Neural progenitor cell (in vitro differentiated cells): ENCODE data around the gene PLIN5. TPM values are rescaled to one million over a fixed set of nuclear protein-coding genes. Genes with fewer than 3 reads are reported as not detected.

Experiments used
- DNase-seq: peaks from one replicate; pipeline ENCODE4 v3.0.0-alpha.2; 2016; ENCODE audit warnings: low spot score
- H2AFZ ChIP-seq: fragments of 200-600 bp; sonication (generic); replicated peaks from 2 replicates; pipeline ENCODE4 v1.6.1; 2016; ENCODE audit warnings: antibody characterized with exemption
- H3F3A ChIP-seq: fragments of 200-600 bp; sonication (generic); 2 replicates; pipeline ENCODE4 v1.6.1; 2016; ENCODE audit warnings: antibody characterized with exemption, low read depth
- H3K27ac ChIP-seq: fragments of 200-600 bp; sonication (generic); 2 replicates; pipeline ENCODE4 v1.5.1; 2016; ENCODE audit warnings: mild to moderate bottlenecking
- H3K27me3 ChIP-seq: fragments of 200-600 bp; sonication (generic); 2 replicates; pipeline ENCODE4 v1.6.1; 2016; ENCODE audit warnings: mild to moderate bottlenecking, moderate library complexity
- H3K36me3 ChIP-seq: fragments of 200-600 bp; sonication (generic); 2 replicates; pipeline ENCODE4 v1.5.1; 2016
- H3K4me1 ChIP-seq: fragments of 200-600 bp; sonication (generic); 2 replicates; pipeline ENCODE4 v1.6.1; 2016; ENCODE audit warnings: mixed run types
- H3K4me2 ChIP-seq: fragments of 200-600 bp; sonication (generic); 2 replicates; pipeline ENCODE4 v1.6.1; 2016
- H3K4me3 ChIP-seq: fragments of 200-600 bp; sonication (generic); 2 replicates; pipeline ENCODE4 v1.5.1; 2016
- H3K79me2 ChIP-seq: fragments of 200-600 bp; sonication (generic); 2 replicates; pipeline ENCODE4 v1.6.1; 2016; ENCODE audit warnings: low read depth
- H3K9ac ChIP-seq: fragments of 200-600 bp; sonication (generic); 2 replicates; pipeline ENCODE4 v1.6.1; 2016
- H3K9me3 ChIP-seq: fragments of 200-600 bp; sonication (generic); 2 replicates; pipeline ENCODE4 v1.5.1; 2016; ENCODE audit warnings: low read depth
- H4K20me1 ChIP-seq: fragments of 200-600 bp; sonication (generic); 2 replicates; pipeline ENCODE4 v1.6.1; 2016; ENCODE audit warnings: low read depth
- H3K27ac Mint-ChIP-seq: 3 replicates; pipeline ENCODE4 v1.8.0; 2021; ENCODE audit warnings: mixed read lengths
- H3K27me3 Mint-ChIP-seq: 2 replicates; pipeline ENCODE4 v1.8.0; 2022; ENCODE audit warnings: low read depth, mild to moderate bottlenecking, inconsistent platforms, moderate library complexity, mixed read lengths; ENCODE audit not compliant: insufficient read depth
- H3K36me3 Mint-ChIP-seq: 3 replicates; pipeline ENCODE4 v1.8.0; 2021; ENCODE audit warnings: mixed read lengths
- H3K4me1 Mint-ChIP-seq: 3 replicates; pipeline ENCODE4 v1.8.0; 2021; ENCODE audit warnings: mixed read lengths
- H3K4me3 Mint-ChIP-seq: 3 replicates; pipeline ENCODE4 v1.8.0; 2021; ENCODE audit warnings: mild to moderate bottlenecking, moderate library complexity, mixed read lengths
- H3K9me3 Mint-ChIP-seq: 3 replicates; pipeline ENCODE4 v1.8.0; 2020; ENCODE audit warnings: mixed read lengths
- EZH2 ChIP-seq: fragments of 200-600 bp; sonication (generic); IDR thresholded peaks from 2 replicates; pipeline ENCODE4 v1.6.1; 2017; ENCODE audit warnings: antibody characterized with exemption, mild to moderate bottlenecking, moderate library complexity
- EZH2phosphoT487 ChIP-seq: fragments of 200-600 bp; sonication (generic); IDR thresholded peaks from 2 replicates; pipeline ENCODE4 v1.6.1; 2017; ENCODE audit warnings: antibody characterized with exemption
- total RNA-seq: library from RNA; depleted of rRNA; stranded (reverse); fragments of >200 nt; gene quantifications from 2 replicates; pipeline ENCODE4 v1.2.3, GENCODE V29; 2015; ENCODE audit warnings: low replicate concordance
- TF ChIP-seq, protein P1 (sequence below): fragments of 200-600 bp; sonication (generic); IDR thresholded peaks from 2 replicates; pipeline ENCODE4 v1.5.1; 2017; ENCODE audit warnings: antibody characterized with exemption, mild to moderate bottlenecking

PLIN5 gene
- total RNA-seq, 1 donor from 2014 or later: 1.2 TPM

DNA sequence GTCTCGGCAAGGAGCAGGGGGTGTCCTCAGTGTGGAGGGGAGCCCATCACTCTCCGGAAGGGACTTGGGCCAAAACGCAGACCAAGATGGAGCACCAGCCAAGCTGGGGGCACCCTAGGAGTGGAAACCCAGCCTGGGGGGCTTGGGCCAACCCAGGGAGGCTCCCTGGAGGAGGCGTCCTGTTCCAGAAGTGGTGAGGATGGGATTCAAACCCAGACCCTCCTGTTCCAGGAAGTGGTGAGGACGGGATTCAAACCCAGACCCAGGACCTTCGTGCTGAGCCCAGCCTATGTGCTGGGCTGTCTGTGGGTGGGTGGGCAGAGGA, 15.9 kb downstream of the PLIN5 start:
- Histone ChIP-seq H3K4me2 (no peak overlapping the region), H3K27ac (no peak overlapping the region), H3K4me1 (peaks cover 6% of the 10 kb centered on the region), H3K9me3 (no peaks in the 10 kb centered on the region), H3F3A (no peaks in the 10 kb centered on the region), H3K36me3 (no peaks in the 10 kb centered on the region), H3K4me3 (no peak overlapping the region), H3K9ac (no peak overlapping the region), H3K27me3 (peaks cover 22% of the 10 kb centered on the region), H2AFZ (no peak overlapping the region), H3K79me2 (no peaks in the 10 kb centered on the region), H4K20me1 (peaks cover 3% of the 10 kb centered on the region)
- Mint-ChIP-seq H3K36me3 (no peaks in the 10 kb centered on the region), H3K4me3 (no peak overlapping the region), H3K9me3 (peaks cover 3% of the 10 kb centered on the region), H3K27me3 (peaks cover 18% of the 10 kb centered on the region), H3K4me1 (peaks cover 3% of the 10 kb centered on the region), H3K27ac (no peak overlapping the region)
- no peak for DNase-seq
- TF ChIP-seq, protein P1, sequence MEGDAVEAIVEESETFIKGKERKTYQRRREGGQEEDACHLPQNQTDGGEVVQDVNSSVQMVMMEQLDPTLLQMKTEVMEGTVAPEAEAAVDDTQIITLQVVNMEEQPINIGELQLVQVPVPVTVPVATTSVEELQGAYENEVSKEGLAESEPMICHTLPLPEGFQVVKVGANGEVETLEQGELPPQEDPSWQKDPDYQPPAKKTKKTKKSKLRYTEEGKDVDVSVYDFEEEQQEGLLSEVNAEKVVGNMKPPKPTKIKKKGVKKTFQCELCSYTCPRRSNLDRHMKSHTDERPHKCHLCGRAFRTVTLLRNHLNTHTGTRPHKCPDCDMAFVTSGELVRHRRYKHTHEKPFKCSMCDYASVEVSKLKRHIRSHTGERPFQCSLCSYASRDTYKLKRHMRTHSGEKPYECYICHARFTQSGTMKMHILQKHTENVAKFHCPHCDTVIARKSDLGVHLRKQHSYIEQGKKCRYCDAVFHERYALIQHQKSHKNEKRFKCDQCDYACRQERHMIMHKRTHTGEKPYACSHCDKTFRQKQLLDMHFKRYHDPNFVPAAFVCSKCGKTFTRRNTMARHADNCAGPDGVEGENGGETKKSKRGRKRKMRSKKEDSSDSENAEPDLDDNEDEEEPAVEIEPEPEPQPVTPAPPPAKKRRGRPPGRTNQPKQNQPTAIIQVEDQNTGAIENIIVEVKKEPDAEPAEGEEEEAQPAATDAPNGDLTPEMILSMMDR: no peak
- TF ChIP-seq EZH2 (no peak), EZH2phosphoT487 (no peak)

DNA sequence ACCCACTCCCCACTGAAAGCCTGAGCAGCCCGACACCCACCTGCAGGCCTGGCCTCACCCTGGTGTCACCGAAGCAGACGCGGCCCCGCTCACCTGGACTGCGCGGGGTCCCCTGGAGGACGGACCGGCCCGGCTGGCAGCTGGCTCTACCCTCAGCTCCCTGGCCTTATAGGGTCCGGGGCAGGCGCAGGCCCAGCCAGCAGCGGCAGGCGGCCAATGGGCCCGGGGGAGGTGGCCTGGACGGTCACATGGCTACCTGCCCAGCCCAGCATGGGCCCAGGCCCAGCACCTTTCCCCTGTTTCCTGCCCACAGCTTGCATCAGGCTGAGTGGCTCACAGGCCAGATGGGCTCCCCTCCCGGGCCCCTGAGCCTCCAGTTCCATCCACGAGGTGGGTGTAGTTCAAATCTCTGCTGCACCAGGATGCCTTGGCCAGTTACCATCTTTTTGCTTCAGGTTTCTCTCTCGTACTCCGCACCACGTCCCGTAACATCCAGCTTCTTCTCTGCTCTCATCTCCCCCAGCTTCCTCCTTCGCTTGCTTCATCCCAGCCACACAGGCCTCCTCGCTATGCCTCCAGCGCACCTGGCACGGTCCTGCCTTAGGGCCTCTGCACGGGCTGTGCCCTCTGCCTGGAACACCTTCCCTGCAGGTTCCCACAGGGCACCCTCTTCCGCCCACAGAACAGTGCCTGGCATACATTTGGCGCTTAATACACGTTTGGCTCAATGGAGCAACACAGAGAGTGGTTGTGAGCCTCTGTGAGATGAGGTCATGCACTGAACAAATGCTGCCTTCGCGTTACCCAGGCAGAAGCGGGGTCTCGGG, 16.5 kb downstream of the PLIN5 start, which contains the start of gene PLIN4:
PLIN4 (minus strand) TSS at position 142 of the 827 bp plus-strand sequence. CDS start 214 bp downstream, outside the sequence.
- Mint-ChIP-seq H3K27me3 (peaks cover 18% of the 10 kb centered on the region), H3K4me1 (peaks cover 3% of the 10 kb centered on the region), H3K27ac (peak within 1 kb of the TSS; percentile 17), H3K4me3 (peak within 1 kb of the TSS; percentile 68), H3K9me3 (peaks cover 3% of the 10 kb centered on the region), H3K36me3 (no peaks in the 10 kb centered on the region)
- Histone ChIP-seq H3K4me1 (peaks cover 6% of the 10 kb centered on the region), H3K4me3 (no peak within 1 kb of the TSS), H3K36me3 (no peaks in the 10 kb centered on the region), H3K79me2 (no peaks in the 10 kb centered on the region), H3K9ac (no peak within 1 kb of the TSS), H3K9me3 (no peaks in the 10 kb centered on the region), H3K27ac (no peak within 1 kb of the TSS), H2AFZ (no peak within 1 kb of the TSS), H4K20me1 (peaks cover 3% of the 10 kb centered on the region), H3K4me2 (no peak within 1 kb of the TSS), H3K27me3 (peaks cover 22% of the 10 kb centered on the region), H3F3A (no peaks in the 10 kb centered on the region)
- TF ChIP-seq, protein P1: no peak
- TF ChIP-seq EZH2: no peak
- TF ChIP-seq EZH2phosphoT487: no peak
- no peak for DNase-seq

DNA sequence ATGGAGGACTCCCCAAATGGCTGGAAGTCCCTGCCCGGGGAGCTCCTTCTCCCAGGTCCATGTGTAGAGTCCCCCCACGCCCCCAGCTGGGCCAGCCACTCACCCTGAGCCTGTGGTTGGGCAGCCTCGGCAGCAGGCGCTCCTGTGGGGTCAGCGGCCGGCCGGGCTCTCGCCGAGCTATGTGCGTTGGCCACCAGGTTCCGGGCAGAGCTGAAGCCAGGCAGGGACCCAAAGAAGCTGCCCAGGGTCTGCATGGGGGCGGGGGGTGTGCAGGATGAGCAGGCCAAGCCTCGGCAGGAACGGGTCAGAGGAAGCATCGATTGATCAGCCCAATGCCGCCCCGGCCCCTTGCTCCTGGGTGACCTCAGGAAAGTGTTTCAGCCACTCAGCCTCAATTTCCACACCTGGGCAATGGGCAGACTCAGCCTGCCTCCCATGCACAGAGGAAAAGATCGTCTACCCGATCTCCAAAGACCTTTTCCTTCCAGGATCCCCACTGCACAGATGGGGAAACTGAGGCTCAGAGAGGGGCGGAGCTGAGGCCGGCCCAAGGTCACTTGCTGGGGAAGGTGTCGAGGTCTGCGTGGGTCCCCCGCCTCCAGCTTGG, 17.5 kb downstream of the PLIN5 start:
- Histone ChIP-seq H3K9me3 (no peaks in the 10 kb centered on the region), H3K36me3 (no peaks in the 10 kb centered on the region)

DNA sequence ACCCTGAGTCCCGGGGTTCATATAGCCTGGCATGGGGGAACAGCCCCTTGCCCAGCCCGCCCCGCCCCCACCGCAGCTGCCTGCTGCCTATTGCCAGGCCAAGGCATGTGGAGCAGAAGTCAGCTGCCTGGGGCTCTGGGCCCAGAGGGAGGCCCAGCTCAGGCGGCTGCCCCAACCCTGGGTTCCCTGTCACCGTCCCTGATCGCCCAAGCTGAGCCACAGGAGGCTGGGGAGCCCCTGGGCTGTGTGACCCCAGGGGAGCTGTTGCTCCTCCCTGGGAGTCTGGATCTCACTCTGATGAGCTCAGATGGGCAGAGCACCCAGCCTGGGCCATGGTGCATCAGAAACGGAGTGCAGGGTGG, 18.1 kb downstream of the PLIN5 start:
- H4K20me1 ChIP-seq: no peaks in the 10 kb centered on the region
- peaks cover 6% of the 10 kb centered on the region for H3K4me1 ChIP-seq
- Mint-ChIP-seq H3K4me3 (no peak overlapping the region), H3K4me1 (peaks cover 3% of the 10 kb centered on the region), H3K9me3 (peaks cover 3% of the 10 kb centered on the region), H3K36me3 (no peaks in the 10 kb centered on the region), H3K27ac (no peak overlapping the region), H3K27me3 (peaks cover 17% of the 10 kb centered on the region)
- no peaks in the 10 kb centered on the region for H3K36me3 ChIP-seq
- H3K4me2 ChIP-seq: no peak overlapping the region
- no peak overlapping the region for H2AFZ ChIP-seq
- peaks cover 32% of the 10 kb centered on the region for H3K27me3 ChIP-seq
- TF ChIP-seq EZH2phosphoT487: no peak
- TF ChIP-seq, protein P1: no peak
- TF ChIP-seq EZH2: no peak
- H3K4me3 ChIP-seq: no peak overlapping the region
- no peaks in the 10 kb centered on the region for H3F3A ChIP-seq
- H3K9ac ChIP-seq: no peak overlapping the region
- DNase-seq: no peak
- H3K79me2 ChIP-seq: no peaks in the 10 kb centered on the region
- H3K9me3 ChIP-seq: no peaks in the 10 kb centered on the region
- no peak overlapping the region for H3K27ac ChIP-seq

More for the DNA sequence above, 17.5 kb downstream of the PLIN5 start:
- H3K9ac ChIP-seq: no peak overlapping the region
- TF ChIP-seq EZH2: no peak
- no peak overlapping the region for H3K4me3 ChIP-seq
- Mint-ChIP-seq H3K27me3 (peaks cover 18% of the 10 kb centered on the region), H3K9me3 (peaks cover 3% of the 10 kb centered on the region), H3K36me3 (no peaks in the 10 kb centered on the region), H3K4me3 (no peak overlapping the region), H3K4me1 (peaks cover 3% of the 10 kb centered on the region), H3K27ac (no peak overlapping the region)
- H3K27me3 ChIP-seq: peaks cover 25% of the 10 kb centered on the region
- H3K79me2 ChIP-seq: no peaks in the 10 kb centered on the region
- no peak overlapping the region for H3K4me2 ChIP-seq
- DNase-seq: no peak
- H2AFZ ChIP-seq: no peak overlapping the region
- H4K20me1 ChIP-seq: peaks cover 2% of the 10 kb centered on the region
- H3K27ac ChIP-seq: no peak overlapping the region
- H3F3A ChIP-seq: no peaks in the 10 kb centered on the region
- H3K4me1 ChIP-seq: peaks cover 6% of the 10 kb centered on the region
